Smooth muscle cell (in vitro differentiated cells): ENCODE measurements around the gene ELOB. TPM values are rescaled to one million over a fixed set of nuclear protein-coding genes. Genes with fewer than 3 reads are reported as not detected.

Source experiments
- DNase-seq: peaks from one replicate; lab custom pipeline; 2025; ENCODE audit not compliant: unreplicated experiment; lab: John Stamatoyannopoulos, UW
- H2AFZ ChIP-seq: fragments of 200-600 bp; sonication (generic); 2 replicates; pipeline ENCODE4 v1.6.0; 2016; ENCODE audit warnings: antibody characterized with exemption, low read depth, mild to moderate bottlenecking
- H3F3A ChIP-seq: fragments of 200-600 bp; sonication (generic); 2 replicates; pipeline ENCODE4 v1.6.0; 2017; ENCODE audit warnings: antibody characterized with exemption, low read depth
- H3K27ac ChIP-seq: fragments of 200-600 bp; sonication (generic); 2 replicates; pipeline ENCODE4 v1.5.1; 2016; ENCODE audit warnings: low read depth, mild to moderate bottlenecking
- H3K27me3 ChIP-seq: fragments of 200-600 bp; sonication (generic); 2 replicates; pipeline ENCODE4 v1.6.1; 2016; ENCODE audit warnings: low read depth, mild to moderate bottlenecking
- H3K36me3 ChIP-seq: fragments of 200-600 bp; sonication (generic); 2 replicates; pipeline ENCODE4 v1.5.1; 2016; ENCODE audit warnings: low read depth
- H3K4me1 ChIP-seq: fragments of 200-600 bp; sonication (generic); 2 replicates; pipeline ENCODE4 v1.5.1; 2016; ENCODE audit warnings: low read depth
- H3K4me2 ChIP-seq: fragments of 200-600 bp; sonication (generic); 2 replicates; pipeline ENCODE4 v1.6.0; 2016; ENCODE audit warnings: mild to moderate bottlenecking
- H3K4me3 ChIP-seq: fragments of 200-600 bp; sonication (generic); 2 replicates; pipeline ENCODE4 v1.5.1; 2016; ENCODE audit warnings: mild to moderate bottlenecking
- H3K79me2 ChIP-seq: fragments of 200-600 bp; sonication (generic); 2 replicates; pipeline ENCODE4 v1.6.0; 2016; ENCODE audit warnings: low read depth, mild to moderate bottlenecking
- H3K9ac ChIP-seq: fragments of 200-600 bp; sonication (generic); 2 replicates; pipeline ENCODE4 v1.6.0; 2016; ENCODE audit warnings: low read depth
- H3K9me3 ChIP-seq: fragments of 200-600 bp; sonication (generic); replicated peaks from 2 replicates; pipeline ENCODE4 v1.5.1; 2016; ENCODE audit warnings: low read depth
- H4K20me1 ChIP-seq: fragments of 200-600 bp; sonication (generic); 2 replicates; pipeline ENCODE4 v1.6.0; 2016; ENCODE audit warnings: low read depth
- WGBS: methylation state at CpG from one replicate; pipeline ENCODE4 v1.1.7; 2016; ENCODE audit warnings: low lambda C conversion rate; 5-methylcytosine and 5-hydroxymethylcytosine counted together
- polyA plus RNA-seq: library from polyadenylated mRNA; unstranded; fragments of >200 nt; fragmentation: Nextera tagmentation; extraction: Ambion mirVana; gene quantifications from 2 replicates; pipeline ENCODE4 v1.2.1, GENCODE V29; 2016
- total RNA-seq: library from RNA; depleted of rRNA; stranded (reverse); fragments of >200 nt; gene quantifications from 2 replicates; pipeline ENCODE4 v1.2.3, GENCODE V29; 2014
- TF ChIP-seq, protein P1 (sequence below): fragments of 200-600 bp; sonication (generic); IDR thresholded peaks from 2 replicates; pipeline ENCODE4 v1.5.1; 2017; ENCODE audit warnings: borderline replicate concordance, mild to moderate bottlenecking, antibody characterized with exemption; ENCODE audit not compliant: insufficient read depth, poor library complexity, severe bottlenecking

Gene ELOB
- total RNA-seq (529 and 1,090 TPM in 2 replicates), polyA plus RNA-seq (709 and 739 TPM in 2 replicates)

DNA sequence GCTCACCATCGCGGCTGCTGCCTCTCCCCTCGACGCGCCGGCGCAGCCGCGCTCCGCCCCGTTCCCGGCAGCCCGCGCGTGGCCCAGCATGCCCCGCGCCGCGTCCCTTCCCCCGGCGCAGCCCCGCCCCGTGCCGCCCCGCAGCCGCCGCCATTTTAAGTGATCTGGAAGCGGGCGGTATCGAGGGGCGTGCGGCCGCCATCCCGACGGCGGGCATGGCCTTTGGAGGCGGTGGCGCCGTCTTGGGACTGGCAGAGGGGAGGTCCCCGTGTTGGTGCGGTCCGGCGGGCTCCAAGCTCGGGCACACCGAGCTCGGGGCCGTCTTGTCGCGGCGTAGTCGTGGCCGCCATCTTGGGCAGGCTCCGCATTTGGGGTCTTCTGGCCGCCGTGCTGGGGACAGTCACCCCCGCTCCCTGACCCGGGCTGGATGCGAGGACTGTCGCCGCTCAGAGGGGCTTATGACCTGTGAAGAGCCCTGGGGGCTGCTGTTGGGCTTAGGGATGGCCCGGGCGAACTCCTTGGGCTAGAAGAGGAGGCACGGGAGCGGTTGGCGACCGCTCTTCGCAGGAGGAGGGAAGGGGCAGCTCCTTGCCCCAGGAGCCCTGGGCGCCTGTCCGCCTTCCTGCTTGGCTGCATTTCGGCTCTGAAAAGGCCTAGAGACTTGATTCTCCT, at the start of gene ELOB:
ELOB (minus strand) TSS at position 50 of the 672 bp plus-strand sequence; CDS start at position 9, 41 bp downstream.
- Histone ChIP-seq H3K4me1 (peaks cover 15% of the 10 kb centered on the region), H3K27ac (peak within 1 kb of the TSS; percentile 100), H3K4me2 (peak within 1 kb of the TSS; percentile 98), H3F3A (peaks cover 15% of the 10 kb centered on the region), H4K20me1 (peaks cover 28% of the 10 kb centered on the region), H3K9me3 (no peaks in the 10 kb centered on the region), H3K4me3 (peak within 1 kb of the TSS; percentile 100), H3K27me3 (no peaks in the 10 kb centered on the region), H3K36me3 (no peaks in the 10 kb centered on the region), H3K9ac (peak within 1 kb of the TSS; percentile 100), H2AFZ (peak within 1 kb of the TSS; percentile 87), H3K79me2 (peaks cover 44% of the 10 kb centered on the region)
- peak; percentile 62 for DNase-seq
- under 1% methylated on average over 35 of the region's 70 CpGs for WGBS
- TF ChIP-seq, protein P1, sequence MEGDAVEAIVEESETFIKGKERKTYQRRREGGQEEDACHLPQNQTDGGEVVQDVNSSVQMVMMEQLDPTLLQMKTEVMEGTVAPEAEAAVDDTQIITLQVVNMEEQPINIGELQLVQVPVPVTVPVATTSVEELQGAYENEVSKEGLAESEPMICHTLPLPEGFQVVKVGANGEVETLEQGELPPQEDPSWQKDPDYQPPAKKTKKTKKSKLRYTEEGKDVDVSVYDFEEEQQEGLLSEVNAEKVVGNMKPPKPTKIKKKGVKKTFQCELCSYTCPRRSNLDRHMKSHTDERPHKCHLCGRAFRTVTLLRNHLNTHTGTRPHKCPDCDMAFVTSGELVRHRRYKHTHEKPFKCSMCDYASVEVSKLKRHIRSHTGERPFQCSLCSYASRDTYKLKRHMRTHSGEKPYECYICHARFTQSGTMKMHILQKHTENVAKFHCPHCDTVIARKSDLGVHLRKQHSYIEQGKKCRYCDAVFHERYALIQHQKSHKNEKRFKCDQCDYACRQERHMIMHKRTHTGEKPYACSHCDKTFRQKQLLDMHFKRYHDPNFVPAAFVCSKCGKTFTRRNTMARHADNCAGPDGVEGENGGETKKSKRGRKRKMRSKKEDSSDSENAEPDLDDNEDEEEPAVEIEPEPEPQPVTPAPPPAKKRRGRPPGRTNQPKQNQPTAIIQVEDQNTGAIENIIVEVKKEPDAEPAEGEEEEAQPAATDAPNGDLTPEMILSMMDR: no peak

DNA sequence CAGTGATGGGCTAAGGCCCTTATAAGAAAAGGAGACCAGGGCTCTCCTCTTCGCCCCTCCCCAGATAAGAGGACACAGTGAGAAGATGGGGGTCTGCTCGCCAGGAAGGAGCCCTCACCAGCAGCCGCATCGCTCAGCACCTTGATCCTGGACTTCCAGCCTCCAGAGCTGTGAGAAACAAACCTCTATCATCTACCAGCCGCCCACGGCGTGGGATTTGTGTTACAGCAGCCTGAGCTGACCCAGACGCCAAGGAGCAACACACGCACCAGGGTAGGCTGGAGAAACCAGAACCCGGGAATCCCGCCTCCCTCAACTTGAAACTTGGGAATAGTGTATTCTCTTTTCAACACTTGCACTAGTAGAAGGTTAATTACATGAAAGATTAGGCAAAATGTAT, 48.8 kb upstream of the ELOB start:
- H3K36me3 ChIP-seq: no peaks in the 10 kb centered on the region
- no peak overlapping the region for H2AFZ ChIP-seq
- no peaks in the 10 kb centered on the region for H3K27me3 ChIP-seq
- H4K20me1 ChIP-seq: no peaks in the 10 kb centered on the region
- H3K4me3 ChIP-seq: no peak overlapping the region
- no peaks in the 10 kb centered on the region for H3K79me2 ChIP-seq
- no peak overlapping the region for H3K27ac ChIP-seq
- TF ChIP-seq, protein P1: no peak
- no peaks in the 10 kb centered on the region for H3F3A ChIP-seq
- H3K9me3 ChIP-seq: no peaks in the 10 kb centered on the region
- no peak for DNase-seq
- H3K9ac ChIP-seq: no peak overlapping the region
- H3K4me1 ChIP-seq: no peaks in the 10 kb centered on the region
- WGBS: 73% methylated on average over 11 of the region's 11 CpGs
- no peak overlapping the region for H3K4me2 ChIP-seq

DNA sequence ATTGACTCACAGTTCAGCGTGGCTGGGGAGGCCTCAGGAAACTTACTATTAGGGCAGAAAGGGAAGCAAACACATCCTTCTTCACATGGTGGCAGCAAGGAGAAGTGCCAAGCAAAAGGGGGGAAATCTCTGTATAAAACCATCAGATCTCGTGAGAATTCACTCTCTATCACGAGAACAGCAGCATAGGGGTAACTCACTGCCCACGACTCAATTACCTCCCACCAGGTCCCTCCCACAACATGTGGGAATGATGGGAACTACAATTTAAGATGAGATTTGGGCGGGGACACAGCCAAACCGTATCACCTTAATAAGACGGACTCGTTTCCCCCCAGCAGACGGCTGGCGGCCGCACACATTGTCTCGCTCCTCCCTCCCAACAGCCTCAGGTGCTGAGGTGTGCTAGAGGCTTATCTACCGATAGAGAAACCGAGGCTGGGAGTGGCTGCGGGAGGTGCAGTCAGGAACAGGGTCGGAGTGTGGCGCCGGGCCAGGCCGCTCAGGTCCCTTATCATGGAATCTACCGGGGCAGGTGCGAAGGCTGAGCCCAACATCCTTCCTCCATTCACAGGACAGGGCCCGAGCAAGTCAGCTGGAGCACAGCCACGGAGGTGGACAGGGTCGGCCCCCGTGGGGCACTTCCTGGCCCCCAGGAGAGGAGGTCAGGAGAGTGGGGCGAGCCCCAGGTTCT, 48.1 kb upstream of the ELOB start:
- no peaks in the 10 kb centered on the region for H3K9me3 ChIP-seq
- no peaks in the 10 kb centered on the region for H3K79me2 ChIP-seq
- H3K4me3 ChIP-seq: no peak overlapping the region
- no peaks in the 10 kb centered on the region for H4K20me1 ChIP-seq
- no peak overlapping the region for H3K4me2 ChIP-seq
- H3K36me3 ChIP-seq: no peaks in the 10 kb centered on the region
- H3K27ac ChIP-seq: no peak overlapping the region
- H3K4me1 ChIP-seq: no peaks in the 10 kb centered on the region
- TF ChIP-seq, protein P1: no peak
- H3F3A ChIP-seq: no peaks in the 10 kb centered on the region
- 94% methylated on average over 26 of the region's 26 CpGs for WGBS
- DNase-seq: no peak
- H3K27me3 ChIP-seq: no peaks in the 10 kb centered on the region
- no peak overlapping the region for H2AFZ ChIP-seq
- no peak overlapping the region for H3K9ac ChIP-seq
